Endometrial microvascular endothelial cells (primary cell): ENCODE data around the gene PPP3CA. TPM values are rescaled to one million over a fixed set of nuclear protein-coding genes. Genes with fewer than 3 reads are reported as not detected.

Source experiments
- in situ Hi-C: cut with HindIII; loops from 2 replicates; pipeline ENCODE4 v1.10.0; 2017; ENCODE audit warnings: low sequenced_read_pairs, low pct_unique_long_range_greater_than_20kb; ENCODE audit errors: inconsistent ontology term
- total RNA-seq: library from RNA; depleted of rRNA; stranded (reverse); fragments of >200 nt; gene quantifications from one replicate; pipeline ENCODE4 v1.2.3, GENCODE V29; 2015; ENCODE audit errors: inconsistent ontology term

PPP3CA gene
- total RNA-seq, 1 donor from 2014 or later = 33.0 TPM

DNA sequence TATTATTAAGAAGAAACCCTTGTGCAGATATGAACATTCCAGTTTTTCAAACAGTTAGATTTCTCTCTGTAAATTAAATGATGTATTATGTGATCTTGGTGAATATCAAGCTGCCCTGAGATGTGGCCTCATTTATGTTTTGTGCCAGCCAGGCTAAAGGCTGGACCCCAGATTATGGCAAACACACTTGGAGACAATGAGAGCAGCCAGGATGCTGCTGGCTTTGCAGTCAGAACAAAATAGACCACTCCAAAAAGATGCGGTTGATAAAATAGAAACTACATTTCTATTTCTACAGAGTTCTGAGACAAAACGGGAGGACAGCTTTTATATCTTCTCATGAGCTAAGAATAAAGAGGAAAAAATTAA is 296.5 kb downstream of the PPP3CA start:
- in situ Hi-C loops = no loop called here

GRCh38 chr4:101050088-101050836 is 297.1 kb downstream of the PPP3CA start:
- in situ Hi-C loops = no loop called here

- in situ Hi-C loops = no loop called here
Measured at GRCh38 chr4:101049549-101050001, 297.8 kb downstream of the PPP3CA start.

DNA sequence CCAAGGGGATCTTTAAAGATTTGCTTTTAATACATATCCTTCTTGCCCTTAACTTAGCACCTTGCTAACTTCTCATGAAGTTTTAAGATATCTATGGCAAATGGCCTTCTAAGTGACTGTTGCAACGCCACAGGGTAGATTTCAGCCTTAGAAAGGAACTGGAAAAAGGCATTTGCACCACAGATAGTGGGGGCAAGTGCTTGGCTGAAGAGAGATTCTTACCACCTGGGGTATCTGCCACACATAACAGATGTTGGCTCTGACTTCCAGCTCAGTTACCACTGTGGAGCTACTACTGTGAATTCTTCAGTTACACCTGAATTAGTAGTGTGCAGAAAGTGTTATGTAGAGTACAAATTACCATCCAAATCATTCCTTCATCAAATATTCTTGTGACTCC is 302.6 kb downstream of the PPP3CA start:
- in situ Hi-C loops = no loop called here

DNA sequence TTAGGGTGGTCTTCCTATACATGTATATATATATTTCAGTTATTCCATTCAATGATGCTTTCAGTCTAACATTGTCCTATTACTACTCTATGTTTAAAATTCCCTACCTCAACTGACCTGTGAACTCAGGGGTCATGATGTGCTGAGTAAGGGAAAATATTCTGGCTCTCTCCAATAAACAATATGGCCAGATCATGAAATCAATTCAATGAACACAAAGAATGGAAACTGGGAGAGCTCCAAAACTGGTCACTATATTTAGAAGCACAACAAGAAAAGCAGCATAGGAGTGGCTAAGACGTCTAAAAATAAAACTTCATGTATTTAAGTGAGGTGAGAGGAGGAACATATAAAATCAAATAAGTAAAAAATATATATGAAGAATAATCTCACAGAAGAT is 304.5 kb downstream of the PPP3CA start:
- in situ Hi-C loops = no loop called here

- in situ Hi-C loops = no loop called here
Measured at GRCh38 chr4:101040776-101041175, 306.6 kb downstream of the PPP3CA start.

DNA sequence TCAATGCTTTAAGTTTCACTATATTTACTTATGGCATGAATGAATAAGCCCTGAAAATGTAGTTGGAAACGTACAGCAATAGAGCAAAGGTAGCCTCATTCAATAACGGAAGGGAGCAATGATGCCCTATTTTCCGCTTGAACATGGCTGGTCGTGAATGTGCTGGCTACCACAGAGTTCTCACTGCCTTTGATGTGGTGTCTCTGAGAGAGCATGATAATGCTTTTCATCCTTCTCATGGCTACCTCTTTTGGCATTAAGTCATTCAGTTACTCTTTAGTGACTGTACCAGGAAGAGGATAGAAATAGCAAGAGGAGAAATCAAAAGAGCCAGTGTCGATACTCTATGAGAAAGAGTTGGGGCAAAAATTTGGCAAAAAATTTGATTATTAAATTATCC is 308.0 kb downstream of the PPP3CA start:
- in situ Hi-C loops = no loop called here

DNA sequence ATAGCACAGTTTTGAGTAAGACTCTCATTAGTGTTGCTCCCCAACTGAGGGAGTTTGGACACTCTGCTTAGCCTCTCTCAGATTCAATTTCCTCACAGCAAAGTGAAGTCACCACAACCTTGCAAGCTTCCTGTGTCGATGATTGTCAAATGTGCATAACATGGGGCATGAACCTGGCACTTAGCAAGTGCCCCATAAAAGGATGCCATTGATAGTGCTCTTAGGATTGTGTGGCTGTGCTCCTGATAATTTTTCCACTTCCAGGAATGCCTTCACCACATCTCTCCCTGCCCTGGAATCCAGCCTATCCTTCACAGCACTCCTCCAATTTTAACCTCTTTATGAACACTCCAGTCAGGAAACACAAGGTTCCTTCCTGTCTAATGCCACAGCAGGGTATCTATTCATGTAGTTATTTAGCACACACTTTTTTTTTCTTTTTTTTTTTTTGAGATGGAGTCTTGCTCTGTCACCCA is 309.4 kb downstream of the PPP3CA start:
- in situ Hi-C loops = no loop called here

- in situ Hi-C loops = no loop called here
Measured at GRCh38 chr4:101037249-101037648, 310.1 kb downstream of the PPP3CA start.

DNA sequence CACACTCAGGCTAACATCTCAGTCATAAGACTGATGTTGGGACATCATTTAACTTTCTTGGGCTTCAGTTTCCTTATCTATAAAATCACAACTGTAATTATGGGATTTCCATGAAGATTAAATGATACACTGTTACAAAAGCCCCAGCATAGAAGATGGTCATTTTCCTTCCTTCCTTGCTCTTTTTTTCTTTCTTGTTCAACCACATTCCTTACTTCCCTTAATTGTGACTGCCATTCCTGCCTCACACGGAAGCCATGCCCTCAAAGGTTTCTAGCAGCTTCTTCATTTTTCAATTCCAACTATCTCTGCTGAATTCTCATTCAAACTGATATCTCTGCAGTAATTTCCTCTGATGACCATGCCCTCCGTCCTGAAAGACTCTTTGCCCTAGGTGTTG is 311.8 kb downstream of the PPP3CA start:
- in situ Hi-C loops = no loop called here

GRCh38 chr4:101033986-101034385 is 313.3 kb downstream of the PPP3CA start:
- in situ Hi-C loops = no loop called here

DNA sequence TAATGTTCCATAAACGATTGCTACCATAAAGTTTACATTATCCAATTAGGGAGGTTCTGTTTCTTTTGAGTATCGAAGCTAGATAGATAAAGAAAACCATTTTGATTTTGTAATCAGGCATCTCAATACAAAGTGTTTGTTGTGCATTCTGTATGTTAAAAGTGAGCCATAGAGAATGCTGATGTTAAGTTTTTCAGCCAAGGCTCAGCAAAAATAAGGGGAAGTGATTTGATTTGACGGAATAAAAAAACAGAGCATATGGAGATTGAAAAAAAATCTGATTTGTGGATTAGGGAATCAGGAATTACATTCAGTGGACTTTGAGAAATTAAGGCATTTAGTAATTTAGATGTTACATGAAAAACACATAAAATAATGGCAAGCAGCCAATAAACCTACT is 314.8 kb downstream of the PPP3CA start:
- in situ Hi-C loops = no loop called here

- in situ Hi-C loops = no loop called here
Measured at GRCh38 chr4:101031971-101032370, 315.4 kb downstream of the PPP3CA start.

DNA sequence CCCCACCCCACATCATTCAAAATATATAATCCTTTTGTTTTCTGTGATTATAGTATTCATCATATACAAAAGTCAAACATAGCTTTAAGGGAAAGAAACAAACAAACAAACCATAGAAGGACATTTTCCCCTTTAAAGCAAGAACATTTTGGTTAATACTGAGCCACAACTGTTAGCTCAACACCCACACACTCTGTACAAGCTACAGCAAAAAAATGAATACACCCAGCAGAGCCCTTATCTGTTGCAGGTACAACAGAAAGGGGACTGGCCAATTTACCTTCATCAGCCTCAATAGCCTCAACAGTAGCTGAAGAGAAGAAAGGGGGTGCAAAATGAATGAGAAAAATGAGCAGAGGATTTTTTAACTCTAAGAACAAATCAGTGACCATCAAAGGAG is 318.4 kb downstream of the PPP3CA start:
- in situ Hi-C loops = no loop called here

DNA sequence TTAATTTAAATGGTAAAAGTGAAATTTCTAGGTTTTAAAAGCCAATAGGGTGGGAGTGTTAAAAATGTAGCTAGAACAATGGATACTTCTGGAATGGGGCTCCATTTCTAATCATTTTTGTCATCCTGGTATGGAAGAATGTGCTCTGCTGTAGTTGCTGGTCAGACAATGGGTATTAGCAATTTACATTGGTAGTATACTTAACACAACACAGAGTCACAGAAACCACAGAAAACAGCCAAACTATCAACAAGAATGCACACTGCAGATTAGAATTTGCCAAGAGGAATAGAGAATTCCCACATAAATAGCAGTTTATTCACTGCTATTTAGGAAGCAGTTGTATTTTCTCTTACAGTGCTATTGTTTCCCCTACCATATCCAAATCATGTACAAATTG is 319.6 kb downstream of the PPP3CA start:
- in situ Hi-C loops = no loop called here

DNA sequence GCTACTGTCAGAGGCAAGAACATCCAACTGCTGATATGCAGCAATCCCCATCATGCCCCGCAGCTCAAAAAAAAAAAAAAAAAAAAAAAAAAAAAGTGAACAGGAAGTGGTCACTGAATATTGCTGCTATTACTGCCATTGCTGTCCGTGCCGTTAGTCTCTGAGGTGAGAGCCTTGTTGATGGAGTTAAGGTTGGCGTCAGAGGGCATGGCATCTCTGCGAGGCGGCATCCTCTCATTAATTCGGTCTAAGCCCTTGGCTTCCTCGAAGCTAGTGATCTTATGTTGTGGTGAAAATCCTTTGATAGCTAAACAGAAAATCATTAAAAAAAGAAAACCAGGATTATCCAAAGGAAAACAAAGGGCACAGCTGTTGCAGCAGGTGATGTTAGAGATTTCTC is 321.6 kb downstream of the PPP3CA start:
- in situ Hi-C loops = no loop called here

DNA sequence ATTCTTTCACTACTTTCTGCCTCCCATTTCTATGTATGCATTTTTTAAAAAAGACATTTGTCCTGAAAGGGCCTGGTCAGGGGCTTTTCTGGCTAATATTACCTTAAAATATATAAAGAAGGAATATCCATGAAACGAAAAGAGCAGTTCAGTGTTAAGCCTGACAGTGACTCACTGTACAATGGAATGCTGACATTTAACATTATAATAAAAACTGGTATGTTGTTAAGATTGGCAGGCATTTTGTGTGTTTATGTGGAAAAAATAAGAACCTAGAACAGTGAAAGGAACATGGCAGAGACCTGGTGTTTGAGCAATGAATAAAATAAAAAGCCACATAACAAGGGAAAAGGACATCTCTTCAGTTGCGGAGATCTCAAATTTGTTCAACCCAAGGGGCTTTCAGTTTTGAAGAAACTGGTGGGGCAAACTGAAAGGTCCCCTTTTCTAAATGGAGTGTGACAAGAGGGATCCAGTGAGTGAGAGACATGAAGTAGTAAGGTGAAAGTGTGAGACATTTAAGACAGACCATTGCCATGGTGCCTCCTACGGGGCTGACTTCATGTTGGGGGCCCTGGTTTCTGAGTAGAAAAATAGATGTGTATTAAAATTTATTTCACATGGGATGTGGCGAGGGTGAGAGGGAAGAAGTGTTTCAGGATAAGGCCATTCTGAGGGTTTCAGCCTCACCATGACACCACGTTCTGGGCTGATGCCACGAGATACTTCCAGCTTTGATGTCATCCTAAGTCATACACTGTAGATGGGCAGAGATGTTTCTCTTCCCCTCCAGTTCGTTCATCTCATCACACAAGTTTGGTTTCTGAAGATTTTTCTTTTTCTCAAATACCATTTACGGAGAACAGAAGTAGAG is 324.9 kb downstream of the PPP3CA start:
- in situ Hi-C loops = no loop called here

GRCh38 chr4:101020956-101021355 is 326.4 kb downstream of the PPP3CA start:
- in situ Hi-C loops = no loop called here

DNA sequence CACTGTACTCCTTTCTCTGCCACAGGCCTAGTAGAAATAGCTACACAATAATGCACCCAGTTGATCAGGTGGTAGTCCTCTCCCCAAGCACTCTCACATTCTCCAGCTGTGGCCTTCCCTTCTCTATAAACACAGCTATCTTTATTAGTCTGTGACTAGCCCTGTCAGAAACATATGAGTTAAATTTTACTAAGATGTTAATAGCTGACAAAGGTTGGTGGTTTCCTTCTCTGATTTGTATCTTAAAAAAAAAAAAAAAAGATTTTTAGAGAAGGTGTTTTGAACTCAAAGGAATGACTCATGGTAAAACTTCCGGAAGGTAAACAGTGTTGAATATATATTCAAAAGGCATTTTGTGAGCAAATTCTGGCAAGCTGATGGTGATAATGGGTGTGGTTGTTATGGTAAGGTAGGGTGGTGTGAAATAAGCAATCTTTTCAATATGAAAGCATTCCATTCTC is 327.4 kb downstream of the PPP3CA start:
- in situ Hi-C loops = no loop called here

DNA sequence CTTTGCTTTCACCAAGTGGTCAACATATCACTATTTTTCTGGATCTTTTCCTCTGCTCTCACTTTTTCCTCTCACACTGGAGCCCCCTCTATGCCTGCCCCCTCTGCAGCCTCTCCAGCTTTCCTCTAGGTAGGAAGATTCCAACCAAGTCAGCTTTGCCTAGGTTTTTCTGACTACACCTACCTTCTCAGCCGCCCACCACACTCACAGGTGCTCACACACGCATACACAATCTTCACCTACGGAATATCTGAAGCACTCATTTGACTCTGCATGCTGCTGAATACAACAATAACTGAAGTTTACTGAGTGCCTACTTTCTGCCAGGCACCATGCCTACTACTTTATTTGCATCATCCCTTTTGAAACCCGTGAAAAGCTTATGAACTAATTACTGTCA is 328.0 kb downstream of the PPP3CA start:
- in situ Hi-C loops = no loop called here
